Measurements from ENCODE around the gene NEK7.

NEK7 gene

DNA sequence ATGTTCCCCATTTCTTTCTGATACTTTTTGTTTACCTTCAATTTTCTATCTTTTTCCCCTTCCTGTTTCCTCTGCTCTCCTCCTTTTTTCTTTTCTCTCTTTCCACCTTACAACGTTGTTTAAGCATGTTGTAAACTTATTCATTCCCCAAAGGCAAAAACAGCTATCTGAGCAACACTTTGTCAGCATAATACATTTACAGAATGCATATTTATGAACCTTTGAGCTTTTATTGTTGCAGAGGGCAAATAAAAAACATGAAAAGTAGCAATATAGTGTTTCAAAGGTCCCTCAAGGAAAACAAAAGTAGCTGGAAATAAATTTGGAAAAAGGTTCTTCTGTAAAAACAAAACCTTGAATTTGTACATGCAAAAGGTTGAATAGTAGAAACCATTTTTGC lies 214.2 kb downstream of the NEK7 start:
- Histone ChIP-seq H3K36me3 (replicated peaks in 1 of 2; ENCODE audit: control insufficient read depth in 2 of 2, insufficient read depth in 2 of 2, low read length in 2 of 2) (no peaks in the 10 kb centered on the region), H2BK120ac (ENCODE audit: low read depth, low read length) (no peak overlapping the region), H2BK15ac (ENCODE audit: low read length) (no peak overlapping the region), H3K4ac (ENCODE audit: low read length) (no peak overlapping the region), H3K79me1 (ENCODE audit: low read depth, low read length) (no peaks in the 10 kb centered on the region), H2AK5ac (ENCODE audit: low read depth, low read length) (no peak overlapping the region), H4K8ac (ENCODE audit: low read depth, low read length) (no peak overlapping the region), H3K14ac (ENCODE audit: low read length) (no peak overlapping the region), H3K23ac (ENCODE audit: low read depth, low read length, poor library complexity) (no peak overlapping the region), H2BK12ac (ENCODE audit: low read length) (no peak overlapping the region), H3K27ac (replicated peaks; ENCODE audit: low read length) (no peak overlapping the region), H3K18ac (ENCODE audit: low read length) (no peak overlapping the region), H2BK5ac (ENCODE audit: low read length) (no peak overlapping the region), H3K4me2 (ENCODE audit: insufficient read depth, low read length, poor library complexity, severe bottlenecking) (no peak overlapping the region), H3K9ac (ENCODE audit: low read depth, low read length, poor library complexity) (no peak overlapping the region), H2AFZ (ENCODE audit: low read length) (no peak overlapping the region), H3K9me3 (replicated peaks in 1 of 2; ENCODE audit: control insufficient read depth in 2 of 2, insufficient read depth in 1 of 2, low read depth in 1 of 2, low read length in 2 of 2) (no peaks in the 10 kb centered on the region), H4K91ac (ENCODE audit: low read depth, low read length, poor library complexity) (no peak overlapping the region), H3K27me3 (ENCODE audit: control insufficient read depth in 3 of 3, insufficient read depth in 3 of 3, low read depth in 1 of 3, low read length in 3 of 3) (no peaks in the 10 kb centered on the region), H3K4me1 (ENCODE audit: control insufficient read depth in 2 of 2, insufficient read depth in 1 of 2, low read depth in 1 of 2, low read length in 2 of 2) (no peaks in the 10 kb centered on the region), H3K4me3 (ENCODE audit: low read length in 2 of 2) (no peak overlapping the region)
- no CpG with 5 or more reads among the region's 1 CpG for WGBS, 2 donors (ENCODE audit: extremely low coverage in 2 of 2, insufficient read length in 2 of 2, insufficient replicate concordance in 1 of 2)
- DNase-seq (ENCODE audit: low spot score): no peak
